Nephron (organoid): ENCODE results near the gene FHL1.

Experiments
- H3K27ac Mint-ChIP-seq, 3 experiments: 2 replicates each; pipeline ENCODE4 v1.8.0; 2020; ENCODE audit warnings: mixed read lengths in 3 of 3, mild to moderate bottlenecking in 2 of 3, moderate library complexity in 1 of 3
- H3K27me3 Mint-ChIP-seq: 2 replicates; pipeline ENCODE4 v1.8.0; 2021; ENCODE audit warnings: low read depth, mild to moderate bottlenecking, moderate library complexity, mixed read lengths
- H3K36me3 Mint-ChIP-seq: 2 replicates; pipeline ENCODE4 v1.8.0; 2020; ENCODE audit warnings: low read depth, mixed read lengths
- H3K4me1 Mint-ChIP-seq: 2 replicates; pipeline ENCODE4 v1.8.0; 2020; ENCODE audit warnings: mixed read lengths
- H3K4me3 Mint-ChIP-seq, 3 experiments: 2 replicates each; pipeline ENCODE4 v1.8.0; 2020; ENCODE audit warnings: mild to moderate bottlenecking in 3 of 3, mixed read lengths in 3 of 3, moderate library complexity in 2 of 3
- H3K9me3 Mint-ChIP-seq: 2 replicates; pipeline ENCODE4 v1.8.0; 2020; ENCODE audit warnings: mixed read lengths
- TF ChIP-seq, protein P1 (sequence below), 3 experiments: fragments of 200-600 bp; sonication (generic); IDR thresholded peaks; one replicate each; pipeline ENCODE4 v1.5.0; 2021; ENCODE audit warnings: antibody characterized with exemption in 3 of 3; ENCODE audit not compliant: unreplicated experiment in 3 of 3

The FHL1 gene

GRCh38 chrX:136185401-136186022 lies 38.2 kb downstream of the FHL1 start:
- Mint-ChIP-seq H3K27me3 (no peaks in the 10 kb centered on the region), H3K27ac (peak overlapping the region in 1 of 3 experiments; percentile 20), H3K36me3 (no peaks in the 10 kb centered on the region), H3K4me3 (no peak overlapping the region), H3K4me1 (peaks cover 32% of the 10 kb centered on the region), H3K9me3 (peaks cover 5% of the 10 kb centered on the region)
- TF ChIP-seq, protein P1, sequence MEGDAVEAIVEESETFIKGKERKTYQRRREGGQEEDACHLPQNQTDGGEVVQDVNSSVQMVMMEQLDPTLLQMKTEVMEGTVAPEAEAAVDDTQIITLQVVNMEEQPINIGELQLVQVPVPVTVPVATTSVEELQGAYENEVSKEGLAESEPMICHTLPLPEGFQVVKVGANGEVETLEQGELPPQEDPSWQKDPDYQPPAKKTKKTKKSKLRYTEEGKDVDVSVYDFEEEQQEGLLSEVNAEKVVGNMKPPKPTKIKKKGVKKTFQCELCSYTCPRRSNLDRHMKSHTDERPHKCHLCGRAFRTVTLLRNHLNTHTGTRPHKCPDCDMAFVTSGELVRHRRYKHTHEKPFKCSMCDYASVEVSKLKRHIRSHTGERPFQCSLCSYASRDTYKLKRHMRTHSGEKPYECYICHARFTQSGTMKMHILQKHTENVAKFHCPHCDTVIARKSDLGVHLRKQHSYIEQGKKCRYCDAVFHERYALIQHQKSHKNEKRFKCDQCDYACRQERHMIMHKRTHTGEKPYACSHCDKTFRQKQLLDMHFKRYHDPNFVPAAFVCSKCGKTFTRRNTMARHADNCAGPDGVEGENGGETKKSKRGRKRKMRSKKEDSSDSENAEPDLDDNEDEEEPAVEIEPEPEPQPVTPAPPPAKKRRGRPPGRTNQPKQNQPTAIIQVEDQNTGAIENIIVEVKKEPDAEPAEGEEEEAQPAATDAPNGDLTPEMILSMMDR (IDR thresholded peaks at IDR 0.05; ENCODE audit: unreplicated experiment in 3 of 3): no peak

- H3K27me3 Mint-ChIP-seq: no peaks in the 10 kb centered on the region
- H3K36me3 Mint-ChIP-seq: no peaks in the 10 kb centered on the region
- peaks cover 32% of the 10 kb centered on the region for H3K4me1 Mint-ChIP-seq
- H3K27ac Mint-ChIP-seq: peak overlapping the region in 1 of 3 experiments; percentile 66
- peaks cover 5% of the 10 kb centered on the region for H3K9me3 Mint-ChIP-seq
- TF ChIP-seq, protein P1 (IDR thresholded peaks at IDR 0.05; ENCODE audit: unreplicated experiment in 3 of 3): no peak
- H3K4me3 Mint-ChIP-seq: no peak overlapping the region
Observed at GRCh38 chrX:136186023-136186413, 38.7 kb downstream of the FHL1 start.

- Mint-ChIP-seq H3K36me3 (no peaks in the 10 kb centered on the region), H3K27me3 (no peaks in the 10 kb centered on the region), H3K27ac (no peak overlapping the region), H3K9me3 (peaks cover 16% of the 10 kb centered on the region), H3K4me3 (no peak overlapping the region), H3K4me1 (peaks cover 31% of the 10 kb centered on the region)
- TF ChIP-seq, protein P1 (IDR thresholded peaks at IDR 0.05; ENCODE audit: unreplicated experiment in 3 of 3): no peak
Observed at GRCh38 chrX:136189222-136189621, 41.9 kb downstream of the FHL1 start.

- peaks cover 16% of the 10 kb centered on the region for H3K9me3 Mint-ChIP-seq
- H3K27me3 Mint-ChIP-seq: no peaks in the 10 kb centered on the region
- H3K4me3 Mint-ChIP-seq: no peak overlapping the region
- H3K27ac Mint-ChIP-seq: peak overlapping the region in 2 of 3 experiments; percentile 51 to 82
- TF ChIP-seq, protein P1 (IDR thresholded peaks at IDR 0.05; ENCODE audit: unreplicated experiment in 3 of 3): no peak
- peaks cover 28% of the 10 kb centered on the region for H3K4me1 Mint-ChIP-seq
- H3K36me3 Mint-ChIP-seq: no peaks in the 10 kb centered on the region
Observed at GRCh38 chrX:136190038-136190713, 42.8 kb downstream of the FHL1 start.

- Mint-ChIP-seq H3K36me3 (no peaks in the 10 kb centered on the region), H3K4me1 (peaks cover 31% of the 10 kb centered on the region), H3K27me3 (no peaks in the 10 kb centered on the region), H3K4me3 (no peak overlapping the region), H3K27ac (no peak overlapping the region), H3K9me3 (peaks cover 16% of the 10 kb centered on the region)
- TF ChIP-seq, protein P1 (IDR thresholded peaks at IDR 0.05; ENCODE audit: unreplicated experiment in 3 of 3): no peak
Observed at GRCh38 chrX:136191171-136191570, 43.8 kb downstream of the FHL1 start.

GRCh38 chrX:136192135-136192534 lies 44.8 kb downstream of the FHL1 start:
- Mint-ChIP-seq H3K4me3 (no peak overlapping the region), H3K27me3 (no peaks in the 10 kb centered on the region), H3K4me1 (peaks cover 40% of the 10 kb centered on the region), H3K9me3 (peaks cover 16% of the 10 kb centered on the region), H3K27ac (peak overlapping the region in 1 of 3 experiments; percentile 45), H3K36me3 (no peaks in the 10 kb centered on the region)
- TF ChIP-seq, protein P1 (IDR thresholded peaks at IDR 0.05; ENCODE audit: unreplicated experiment in 3 of 3): no peak
